ENCODE results near the gene GLIS1. TPM values are rescaled to one million over a fixed set of nuclear protein-coding genes. Genes with fewer than 3 reads are reported as not detected.
A peak's percentile ranks its signal among the peaks of the same experiment; 100 is the strongest.

Gene GLIS1
- total and polyA plus RNA-seq, 2 of the 8 experiments (the other 6 are each of a cell fraction or from before 2014, with no cell fraction given): 0.15 to 0.22 TPM

DNA sequence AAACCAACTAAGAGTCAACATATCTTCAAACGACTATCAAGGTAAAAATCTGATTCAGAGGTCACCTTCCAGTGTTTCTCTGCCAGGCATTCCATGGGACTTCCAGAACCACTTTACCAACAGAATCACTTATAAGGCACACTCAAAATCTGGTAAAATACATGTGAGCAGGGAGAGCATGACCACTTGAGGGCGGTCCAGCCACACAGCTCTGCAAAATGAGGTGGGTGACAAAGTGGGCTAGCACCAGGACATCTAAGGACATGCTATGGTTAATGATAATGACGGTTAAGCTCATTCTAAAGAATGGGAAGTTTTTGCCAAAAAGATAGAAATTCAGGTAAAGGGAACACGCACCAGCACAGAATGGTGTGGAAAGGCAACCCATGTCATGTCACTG is 24.5 kb upstream of the GLIS1 start:
- POLR2A ChIA-PET (ENCODE audit: partially characterized antibody): interaction anchor here (1.6 kb wide), 1 partner anchor 12 kb away, joined by 4 read pairs; no protein-coding TSS in a partner anchor
- H2BK12ac ChIP-seq (ENCODE audit: low read depth, low read length): no peak overlapping the region
- CTCF ChIA-PET (ENCODE audit: partially characterized antibody): interaction anchor here (0.5 to 4.2 kb wide), 16 partner anchors 11 to 524 kb away, joined by 3 to 28 read pairs (median 4); no protein-coding TSS in a partner anchor
- no peaks in the 10 kb centered on the region for H3K79me1 ChIP-seq (ENCODE audit: low read depth, low read length)
- H3K27me3 ChIP-seq (replicated peaks in 1 of 4; ENCODE audit: control insufficient read depth in 3 of 4, extremely low read depth in 1 of 4, insufficient read depth in 3 of 4, low read length in 3 of 4): no peaks in the 10 kb centered on the region
- H3K9ac ChIP-seq (replicated peaks in 1 of 4; ENCODE audit: extremely low read depth in 1 of 4, low read depth in 3 of 4, low read length in 3 of 4): no peak overlapping the region
- H3K36me3 ChIP-seq (ENCODE audit: control insufficient read depth in 2 of 4, insufficient read depth in 4 of 4, low read length in 3 of 4): peaks cover 2 to 18% (median 5%) of the 10 kb centered on the region in 4 experiments; a peak in 3 of 8 replicates
- no peak overlapping the region for H3K23ac ChIP-seq (ENCODE audit: insufficient read length)
- no peaks in the 10 kb centered on the region for H4K20me1 ChIP-seq (replicated peaks in 1 of 2; ENCODE audit: control insufficient read depth in 1 of 2, insufficient read depth in 2 of 2, low read length in 2 of 2)
- 83% methylated on average over 4 of the region's 4 CpGs; no CpG with 5 or more reads in 1 of the 2 experiments for WGBS, 2 experiments (ENCODE audit: extremely low coverage in 1 of 2, insufficient coverage in 1 of 2, insufficient read length in 1 of 2, insufficient replicate concordance in 2 of 2, low coverage in 1 of 2, low lambda C conversion rate in 2 of 2, missing lambda C conversion rate in 1 of 2)
- H2BK20ac ChIP-seq (ENCODE audit: low read length): no peak overlapping the region
- no peak overlapping the region for H3K4ac ChIP-seq (replicated peaks; ENCODE audit: insufficient read length, low read depth, low read length)
- no peak overlapping the region for H3K27ac ChIP-seq (ENCODE audit: low read depth, low read length)
- H3K4me2 ChIP-seq (ENCODE audit: insufficient read depth in 1 of 2, low read depth in 2 of 2, low read length in 2 of 2): no peak overlapping the region
- no peak overlapping the region for H2AFZ ChIP-seq (ENCODE audit: low read length)
- H2BK120ac ChIP-seq (replicated peaks; ENCODE audit: low read depth, low read length): no peak overlapping the region
- no peak overlapping the region for H3K18ac ChIP-seq (ENCODE audit: extremely low read depth, low read length)
- H3K79me2 ChIP-seq (ENCODE audit: control insufficient read depth in 1 of 2, insufficient read depth in 2 of 2, low read length in 2 of 2): no peaks in the 10 kb centered on the region
- H2AK5ac ChIP-seq (ENCODE audit: low read depth, low read length): no peak overlapping the region
- H3K4me3 ChIP-seq (ENCODE audit: extremely low read depth in 1 of 4, insufficient read depth in 2 of 4, low read depth in 3 of 4, low read length in 4 of 4): no peak overlapping the region
- no peaks in the 10 kb centered on the region for H3K23me2 ChIP-seq (ENCODE audit: low read depth, low read length)
- no peak overlapping the region for H2BK5ac ChIP-seq (ENCODE audit: low read depth, low read length)
- DNase-seq (ENCODE audit: low read depth in 1 of 2, low spot score in 2 of 2) (no peak), FAIRE-seq (no peak)
- no peak overlapping the region for H2BK15ac ChIP-seq (ENCODE audit: low read length)
- no peak overlapping the region for H3K56ac ChIP-seq (replicated peaks; ENCODE audit: insufficient read length, low read depth, low read length)
- peak; percentile 25 to 43 (median 30); a peak in 3 of 4 replicates for TF ChIP-seq CTCF (IDR thresholded peaks at IDR 0.05; ENCODE audit: control extremely low read depth in 1 of 3, insufficient read depth in 1 of 3, low read depth in 1 of 3, low read length in 3 of 3)
- peak; percentile 38 to 62; a peak in 3 of 4 replicates for TF ChIP-seq RAD21 (IDR thresholded peaks at IDR 0.05 in 1 of 2, conservative IDR thresholded peaks at IDR 0.05 in 1 of 2; ENCODE audit: low read depth in 2 of 2, low read length in 2 of 2)
- TF ChIP-seq CTBP2 (IDR thresholded peaks at IDR 0.05; ENCODE audit: borderline replicate concordance, insufficient read depth, insufficient read length, low read length): no peak
- no peak overlapping the region for H3K14ac ChIP-seq (ENCODE audit: insufficient read length)
- no peak overlapping the region for H4K5ac ChIP-seq (ENCODE audit: insufficient read length, low read depth, low read length)
- H3K4me1 ChIP-seq (replicated peaks in 1 of 4; ENCODE audit: control insufficient read depth in 3 of 4, insufficient read depth in 4 of 4, low read length in 3 of 4): no peaks in the 10 kb centered on the region
- no peak overlapping the region for H4K91ac ChIP-seq (replicated peaks; ENCODE audit: insufficient read length, low read length)
- H3K9me3 ChIP-seq (ENCODE audit: insufficient read depth in 2 of 2, low read depth in 1 of 2, low read length in 1 of 2): no peaks in the 10 kb centered on the region
- no peak overlapping the region for H4K8ac ChIP-seq (ENCODE audit: extremely low read depth, insufficient read depth, low read length)

Measured in H1 (cell line).